Putamen (tissue), 1 donor: ENCODE measurements around the gene B9D1.
A peak's percentile ranks its signal among the peaks of the same experiment; 100 is the strongest.

Experiments
- DNase-seq: peaks from one replicate; pipeline ENCODE4 v3.0.0-alpha.2; 2016; ENCODE audit warnings: low spot score

B9D1 gene

DNA sequence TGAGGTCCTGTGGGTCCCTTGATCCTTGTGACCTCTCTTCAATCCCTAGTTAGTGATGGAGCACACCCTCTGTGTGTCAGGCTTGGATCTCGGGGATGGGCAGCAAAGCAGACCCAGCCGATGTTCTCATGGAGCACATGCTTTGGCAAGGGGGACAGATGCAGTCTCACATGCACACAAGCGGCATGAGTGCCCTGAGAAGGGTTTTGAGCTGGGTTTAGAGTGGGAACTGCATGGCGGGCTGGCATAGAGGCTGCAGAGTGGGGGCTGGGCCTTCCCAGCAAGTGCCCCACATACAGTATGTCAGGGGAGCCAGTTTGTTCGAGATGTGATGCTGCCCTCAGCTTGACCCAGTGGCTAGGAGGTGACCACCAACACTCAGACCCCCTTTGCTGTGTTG is 41.6 kb downstream of the B9D1 start:
- no peak for DNase-seq

DNA sequence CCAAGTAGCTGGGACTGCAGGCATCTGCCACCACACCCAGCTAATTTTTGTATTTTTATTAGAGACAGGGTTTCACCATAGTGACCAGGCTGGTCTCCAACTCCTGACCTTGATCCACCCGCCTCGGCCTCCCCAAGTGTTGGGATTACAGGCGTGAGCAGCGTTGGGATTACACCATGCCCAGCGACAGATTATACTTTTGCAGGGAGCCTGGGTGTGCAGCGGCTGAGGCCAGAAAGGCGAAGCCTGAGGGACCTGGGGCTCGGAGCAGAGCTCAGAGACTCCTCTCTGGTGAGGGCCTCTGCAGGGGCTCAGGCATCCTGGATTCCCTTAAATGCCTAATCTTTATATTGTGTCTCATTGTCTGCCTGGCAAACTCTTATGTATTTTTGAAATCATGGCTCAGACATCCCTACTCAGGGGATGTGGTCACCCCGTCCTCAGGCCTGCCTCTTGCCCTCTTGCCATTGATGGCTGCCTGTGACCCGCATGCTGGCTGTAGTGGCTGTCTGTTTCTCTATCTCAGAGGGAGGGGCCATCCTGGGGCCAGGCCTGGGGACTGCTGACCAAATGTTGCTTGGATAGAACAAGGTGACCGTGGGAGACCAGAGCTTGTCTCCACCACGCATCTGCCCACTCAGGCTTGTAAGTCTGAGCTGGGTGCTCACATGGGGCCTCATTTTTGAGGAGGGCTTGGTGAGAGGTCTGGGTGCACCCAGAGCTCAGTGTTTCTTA is 42.6 kb downstream of the B9D1 start:
- no peak for DNase-seq

DNA sequence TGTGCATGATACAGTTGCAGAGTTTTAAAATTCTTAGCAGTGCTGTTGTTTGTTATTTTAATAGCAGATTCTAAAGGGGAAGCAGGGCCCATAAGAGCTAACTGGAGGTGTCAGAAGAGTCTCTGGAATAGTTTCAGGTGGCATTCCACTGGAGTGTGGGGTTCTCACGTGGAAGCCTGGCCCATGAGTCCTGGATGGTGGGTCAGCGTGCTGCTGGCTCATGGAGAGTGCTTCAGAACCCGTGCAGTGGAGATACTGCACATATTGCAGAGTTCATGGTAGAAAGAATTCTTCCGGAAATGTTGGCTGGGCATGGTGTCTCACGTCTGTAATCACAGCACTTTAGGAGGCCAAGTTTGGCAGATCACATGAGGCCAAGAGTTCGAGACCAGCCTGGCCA is 43.9 kb downstream of the B9D1 start:
- DNase-seq = no peak

DNA sequence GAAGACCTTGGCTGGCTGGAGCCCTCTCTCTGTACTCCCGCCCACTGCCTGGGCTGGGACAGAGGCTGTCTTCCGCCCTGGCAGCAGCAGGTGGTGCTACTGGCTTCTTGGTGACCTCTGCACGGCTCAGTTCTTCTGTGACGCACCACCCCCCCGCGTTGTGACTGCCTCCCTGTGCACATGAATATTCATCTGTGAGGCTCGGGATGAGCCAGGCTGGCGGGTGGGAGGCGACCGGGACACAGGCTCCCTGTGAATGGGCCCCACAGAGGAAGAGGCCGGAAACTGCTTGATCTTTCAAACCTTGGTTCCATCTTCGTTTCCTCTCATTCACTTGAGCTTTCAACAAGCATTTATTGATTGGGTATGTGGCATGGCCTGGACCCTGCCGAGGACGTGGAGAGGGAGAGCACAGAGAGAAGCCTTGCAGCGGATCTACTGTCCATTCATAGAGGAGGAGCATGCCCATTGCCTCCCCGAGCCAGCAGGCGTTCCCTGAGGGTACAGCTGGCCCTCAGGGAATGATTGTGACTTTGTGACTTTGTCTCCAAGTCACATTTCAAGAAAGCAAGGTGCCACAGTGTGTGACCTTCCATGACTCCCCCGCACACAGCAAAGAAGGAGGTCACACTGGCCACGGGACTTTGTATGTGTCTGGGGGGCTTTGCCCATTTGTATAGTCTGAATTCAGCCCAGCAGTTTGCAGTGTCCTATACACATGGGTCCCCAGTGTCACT is 45.0 kb downstream of the B9D1 start:
- peak; percentile 97 for DNase-seq

DNA sequence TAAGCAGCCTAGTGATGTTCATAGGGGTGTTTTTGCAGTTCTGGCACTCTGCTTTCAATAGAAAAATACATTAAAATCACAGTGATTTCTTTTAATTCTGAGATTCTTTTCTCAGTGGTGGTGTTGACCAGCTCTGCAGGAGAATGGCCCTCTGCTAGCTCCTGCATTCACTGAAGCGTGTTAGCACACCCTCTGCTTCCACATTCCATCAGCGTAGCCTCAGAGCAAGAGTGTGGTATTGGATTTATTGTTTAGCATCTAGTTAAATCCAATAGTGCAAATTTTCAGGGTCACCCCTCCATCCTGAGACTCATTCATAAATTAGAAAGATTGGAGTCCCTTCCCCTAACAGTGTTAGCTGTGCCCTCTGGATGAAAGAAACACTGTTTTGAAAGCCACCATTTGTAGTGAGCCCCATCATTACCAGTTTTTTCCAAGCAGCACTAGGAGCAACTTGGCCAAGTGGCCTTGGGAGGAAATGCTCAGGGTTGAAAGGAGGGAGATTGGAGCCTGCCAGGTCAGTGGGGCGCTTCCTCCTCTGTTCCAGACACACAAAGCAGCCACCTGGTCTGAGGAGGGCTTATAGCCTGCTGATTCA is 45.7 kb downstream of the B9D1 start:
- no peak for DNase-seq

DNA sequence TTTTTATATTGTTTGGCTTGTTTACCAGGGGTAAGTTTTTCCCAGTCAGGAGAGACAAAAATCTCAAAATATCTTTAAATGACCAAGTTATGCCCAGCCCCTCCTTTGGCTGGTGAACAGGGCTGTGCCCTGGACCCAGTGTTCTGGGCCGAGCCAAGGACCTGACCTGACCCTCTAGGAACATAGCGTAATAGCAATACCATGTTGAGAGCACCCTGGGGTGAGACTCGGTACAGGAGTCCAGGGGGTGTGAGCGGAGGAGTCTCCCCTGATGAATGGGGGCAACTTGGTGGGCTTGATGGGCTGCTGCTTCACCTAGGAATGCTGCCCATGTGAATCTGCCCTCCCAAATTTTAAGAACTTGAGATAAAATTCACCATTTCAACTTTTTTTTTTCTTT is 47.4 kb downstream of the B9D1 start:
- DNase-seq = no peak

DNA sequence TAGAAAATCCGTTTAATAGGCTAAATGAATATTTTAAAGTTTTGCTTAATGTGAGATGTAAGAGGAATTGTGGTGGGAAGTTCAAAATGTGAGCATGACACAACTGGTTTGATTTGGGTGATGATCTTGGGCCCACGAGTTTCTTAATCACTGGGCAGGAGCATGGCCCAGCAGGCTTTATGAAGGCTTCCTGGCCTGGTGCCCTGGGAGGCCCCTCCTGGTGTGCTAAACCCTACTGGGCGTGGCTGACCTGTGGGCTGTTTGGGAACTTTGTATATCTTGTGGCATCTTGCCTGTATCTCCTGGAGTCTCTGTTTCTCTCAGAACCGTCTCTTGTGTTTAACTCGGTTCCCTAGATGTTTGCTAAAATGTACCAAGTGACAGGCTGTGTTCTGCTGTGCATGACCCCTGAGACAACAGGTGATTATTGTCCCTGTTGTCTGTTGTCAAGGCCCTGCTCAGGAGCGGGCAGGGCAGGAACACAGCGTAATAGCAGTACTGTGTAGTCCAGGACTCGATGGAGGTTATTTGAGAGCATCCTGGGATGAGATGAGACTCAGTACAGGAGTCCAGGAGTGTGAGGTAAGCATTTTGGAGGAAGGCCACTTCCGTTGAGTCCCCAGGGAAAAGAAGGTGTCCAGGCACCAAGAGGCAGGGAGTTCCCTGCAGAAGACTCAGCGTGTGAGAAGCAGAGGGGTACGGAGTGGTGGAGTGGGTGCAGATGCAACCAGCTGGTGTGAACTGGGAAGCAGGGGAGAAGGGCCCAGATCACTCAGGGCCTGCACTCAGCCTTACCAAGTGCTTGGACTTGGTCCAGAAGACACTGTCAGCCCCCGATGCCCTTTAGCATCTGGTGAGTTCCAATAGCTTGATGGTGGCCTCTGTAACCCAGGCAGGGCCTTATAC is 48.5 kb downstream of the B9D1 start:
- no peak for DNase-seq

DNA sequence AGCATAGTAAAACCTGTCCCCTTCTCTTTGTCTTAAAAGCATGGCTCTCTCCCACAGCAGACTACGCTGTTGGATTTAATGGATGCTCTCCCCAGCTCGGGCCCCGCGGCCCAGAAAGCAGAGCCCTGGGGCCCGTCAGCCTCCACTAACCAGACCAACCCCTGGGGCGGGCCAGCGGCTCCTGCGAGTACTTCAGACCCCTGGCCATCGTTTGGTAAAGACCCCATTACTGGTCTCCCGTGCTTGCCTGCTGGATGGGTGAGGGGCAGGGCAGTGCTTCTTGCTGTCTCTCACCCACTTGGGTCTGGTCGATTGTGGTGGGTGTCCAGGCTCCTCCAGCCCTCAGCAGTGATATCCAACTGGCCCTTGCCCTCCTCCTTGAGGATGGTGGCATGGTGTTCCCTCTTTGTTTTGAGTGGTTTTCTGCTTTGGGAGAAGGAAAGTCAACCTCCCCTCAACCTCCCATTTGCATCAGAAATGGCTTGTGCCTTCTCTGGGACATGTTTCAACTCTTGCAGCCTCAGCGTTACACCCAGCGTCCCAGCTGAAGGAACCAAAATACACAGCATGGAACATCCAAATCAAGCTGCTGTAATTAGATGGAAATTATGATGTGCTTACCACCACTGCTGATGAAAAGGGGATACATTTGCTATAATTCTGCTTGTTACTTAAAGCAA is 49.3 kb downstream of the B9D1 start:
- DNase-seq = no peak

DNA sequence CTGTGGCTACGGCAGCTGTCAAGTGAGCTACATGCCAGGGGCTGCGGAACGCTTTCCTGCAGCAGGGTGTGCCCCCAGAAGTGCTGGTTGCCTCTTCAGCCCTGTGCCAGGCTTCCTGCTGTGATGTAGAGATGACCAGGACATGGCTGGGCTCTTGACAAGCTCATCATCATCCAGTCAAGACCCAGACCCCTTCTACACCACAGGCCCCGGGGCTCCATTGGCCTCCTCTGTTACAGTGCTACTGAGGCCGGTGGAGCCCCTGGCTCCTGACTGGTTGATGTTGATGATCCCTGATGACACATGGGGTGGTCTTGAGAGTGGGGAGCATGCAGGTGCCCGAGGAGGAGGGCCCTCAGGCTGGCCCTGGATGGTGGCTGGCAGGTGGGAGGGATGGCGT is 50.1 kb downstream of the B9D1 start:
- no peak for DNase-seq

DNA sequence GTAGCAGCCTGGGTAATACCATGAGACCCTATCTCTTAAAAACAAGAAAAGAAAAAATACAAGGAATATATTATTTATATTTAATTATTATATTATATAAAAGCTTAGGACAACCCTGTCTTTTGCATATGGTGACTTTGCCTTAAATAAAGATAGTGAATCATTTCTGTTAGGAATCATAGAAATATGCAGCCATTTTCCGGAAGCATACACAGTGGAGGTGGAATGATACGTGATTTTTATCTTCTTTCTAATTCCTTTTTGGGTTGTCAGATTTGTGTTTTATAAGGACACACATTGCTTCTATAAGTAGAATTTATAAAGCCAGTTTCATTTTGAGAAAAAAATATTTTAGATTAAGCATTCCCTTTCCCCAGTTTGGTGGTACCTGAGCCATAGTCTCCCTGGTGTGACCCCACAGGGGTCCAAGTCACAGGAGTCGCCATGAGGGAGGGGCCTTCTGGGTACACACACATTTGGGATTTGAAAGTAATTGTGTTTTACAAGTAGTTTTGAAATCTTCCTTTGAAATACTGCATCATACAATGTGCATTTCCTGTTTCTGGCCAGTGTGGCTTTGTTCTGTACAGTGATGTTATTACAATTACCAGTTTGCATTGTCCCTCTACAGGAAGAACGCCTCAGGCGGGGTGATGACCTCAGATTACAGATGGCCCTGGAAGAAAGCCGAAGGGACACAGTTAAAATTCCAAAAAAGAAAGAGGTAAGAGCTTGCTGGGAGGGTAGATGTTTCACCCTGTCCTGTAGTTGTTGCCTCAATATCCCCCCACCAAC is 50.9 kb downstream of the B9D1 start:
- DNase-seq = no peak

DNA sequence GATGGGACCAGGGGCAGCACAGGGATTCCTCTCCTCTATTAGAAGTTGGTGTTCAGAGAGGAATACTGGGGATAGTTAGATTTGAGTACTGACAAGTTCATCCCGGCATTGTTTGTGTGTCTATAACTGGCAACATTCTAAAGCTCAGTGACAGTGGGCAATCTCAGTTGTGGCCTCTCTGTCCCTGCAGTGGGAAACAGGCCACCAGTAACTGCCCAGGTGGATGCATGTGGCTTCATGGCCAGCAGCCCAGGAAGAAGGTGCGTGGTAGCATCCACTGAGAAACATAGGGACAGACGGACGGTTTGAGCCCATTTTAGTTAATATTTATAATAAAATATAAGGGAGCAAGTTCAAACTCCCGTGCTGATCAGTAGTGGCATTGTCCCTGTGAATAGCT is 51.5 kb downstream of the B9D1 start:
- no peak for DNase-seq

DNA sequence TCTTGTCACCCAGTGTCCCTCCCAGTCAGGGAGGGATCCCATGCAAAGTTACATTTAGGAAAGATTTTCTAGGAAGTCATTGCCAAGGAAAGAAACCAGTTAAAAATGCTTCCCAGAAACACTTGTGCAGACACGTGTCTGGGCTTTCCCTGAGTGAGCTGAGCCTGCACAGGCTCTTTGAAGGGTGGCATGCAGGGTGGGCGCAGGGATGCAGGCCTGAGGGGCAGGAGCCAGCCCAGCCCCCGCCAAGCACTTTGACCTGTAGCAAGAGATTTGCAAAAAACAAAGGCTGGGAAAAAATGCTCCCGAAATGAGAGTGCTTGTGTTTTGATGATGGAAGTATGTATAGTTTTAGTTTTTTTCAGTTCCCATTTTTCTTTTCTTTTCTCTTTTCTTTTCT is 52.4 kb downstream of the B9D1 start:
- no peak for DNase-seq

DNA sequence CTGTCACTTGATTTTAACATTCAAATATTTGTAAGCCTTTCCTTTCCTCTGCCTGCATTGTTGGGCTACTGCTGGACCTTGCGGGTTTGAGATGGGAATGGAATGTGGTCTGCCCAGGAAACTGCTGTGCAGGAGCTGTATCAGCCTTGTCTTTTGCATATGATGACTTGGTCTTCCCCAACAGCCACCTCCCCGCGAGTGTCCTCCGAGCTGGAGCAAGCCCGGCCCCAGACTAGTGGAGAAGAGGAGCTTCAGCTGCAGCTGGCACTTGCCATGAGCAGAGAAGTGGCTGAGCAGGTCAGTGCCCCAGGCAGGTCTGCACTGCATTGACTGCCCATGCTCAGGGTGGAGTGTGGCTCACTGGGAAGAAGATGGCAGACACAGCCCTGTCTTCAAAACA is 52.8 kb downstream of the B9D1 start:
- no peak for DNase-seq

DNA sequence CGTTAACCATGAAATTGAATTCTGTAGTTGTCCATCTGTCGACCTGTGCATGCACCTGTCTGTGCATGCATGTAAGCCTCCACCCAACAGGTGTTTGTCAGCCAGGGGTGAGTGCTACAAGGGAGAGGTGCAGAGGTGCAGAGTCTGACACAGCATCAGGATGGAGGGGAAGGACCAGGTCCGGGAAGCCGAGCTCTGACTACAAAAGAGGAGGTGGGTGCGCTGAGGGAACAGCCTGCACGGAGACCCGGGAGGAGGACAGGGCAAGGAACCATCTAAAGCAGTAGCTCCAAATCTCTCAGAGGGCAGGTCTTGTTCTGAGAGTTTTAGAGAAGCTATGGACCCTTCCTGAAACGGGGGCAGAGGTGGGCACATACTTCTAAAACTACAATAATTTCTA is 54.1 kb downstream of the B9D1 start:
- no peak for DNase-seq

DNA sequence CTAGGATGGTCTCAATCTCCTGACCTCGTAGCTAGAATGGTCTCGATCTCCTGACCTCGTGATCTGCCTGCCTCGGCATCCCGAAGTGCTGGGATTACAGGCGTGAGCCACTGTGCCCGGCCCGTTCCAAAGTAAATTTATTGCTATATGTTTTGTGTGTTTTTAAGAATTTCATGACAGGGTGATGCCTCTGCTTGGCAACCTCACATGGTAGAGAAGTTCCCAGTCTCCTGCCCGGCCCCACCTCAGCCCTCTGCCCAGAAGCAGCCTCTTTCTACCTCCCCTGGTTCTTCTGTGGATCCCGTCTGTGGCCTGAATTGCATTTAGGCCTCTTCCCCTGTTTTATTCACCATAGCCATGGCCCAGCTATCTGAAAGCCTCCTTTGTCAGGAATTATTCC is 55.0 kb downstream of the B9D1 start:
- DNase-seq = no peak

DNA sequence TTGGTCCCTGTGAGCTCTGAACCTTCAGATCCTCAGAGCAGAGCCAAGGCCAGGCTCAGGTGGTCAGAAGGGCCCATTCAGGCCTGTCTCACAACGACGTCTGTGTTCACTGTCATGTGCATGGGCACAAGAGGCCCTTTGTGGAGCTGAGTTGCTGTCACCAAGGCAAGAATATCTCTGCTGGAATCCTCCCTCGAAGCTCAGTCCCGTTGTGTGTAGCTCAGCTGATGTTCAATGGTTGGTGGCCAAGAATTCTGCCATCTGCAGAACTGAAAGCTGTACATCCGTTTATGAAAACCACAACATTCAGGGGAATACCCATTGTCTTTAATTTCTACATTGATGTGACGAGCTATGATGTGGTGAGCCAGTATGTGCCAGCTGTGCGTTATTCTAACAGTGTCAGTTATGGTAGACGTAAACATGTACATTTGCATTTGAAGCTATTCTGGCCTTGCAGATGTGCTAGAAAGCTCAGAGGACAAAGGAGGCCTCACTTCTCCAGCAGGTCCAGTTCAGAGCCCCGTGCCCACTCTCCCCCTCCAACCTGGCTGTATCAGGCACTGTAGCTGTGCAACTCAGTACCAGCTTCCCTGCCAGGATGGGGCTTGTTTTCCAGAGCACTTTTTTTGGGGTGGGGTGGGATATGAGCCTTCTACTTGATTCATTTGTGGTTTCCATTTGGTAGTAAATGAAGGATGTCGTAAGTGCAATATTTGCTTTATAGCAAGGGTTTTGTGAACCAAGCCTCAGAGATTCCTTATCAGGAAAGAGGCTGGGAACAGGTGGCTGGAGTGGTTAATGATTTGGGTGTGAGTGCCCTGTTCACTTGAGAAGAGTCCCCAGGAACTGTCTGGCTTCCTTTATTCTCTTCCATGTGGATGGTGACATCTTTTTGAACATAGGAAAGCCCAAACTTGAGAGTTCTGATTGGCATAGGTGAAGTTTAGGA is 56.1 kb downstream of the B9D1 start:
- DNase-seq = peak; percentile 96

DNA sequence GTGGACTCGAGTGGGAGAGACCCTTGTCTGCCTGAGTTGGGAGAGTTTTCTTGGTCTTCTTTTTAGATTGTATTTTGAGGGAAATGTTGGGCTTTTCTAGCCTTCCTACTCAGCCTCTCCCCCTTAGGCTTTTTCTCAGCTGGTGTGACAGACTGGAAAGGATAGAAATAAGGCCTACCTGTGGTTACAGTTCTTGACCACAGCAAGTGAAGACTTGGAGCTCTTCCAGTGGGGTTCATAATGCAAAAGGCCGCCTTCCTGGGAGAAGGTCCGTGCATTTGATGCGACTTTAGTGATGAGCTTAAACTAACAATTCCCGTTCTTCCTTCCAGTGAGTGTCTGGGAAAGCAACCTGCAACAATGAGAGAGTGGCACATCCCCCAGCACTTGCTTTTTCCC is 56.8 kb downstream of the B9D1 start:
- DNase-seq = no peak

DNA sequence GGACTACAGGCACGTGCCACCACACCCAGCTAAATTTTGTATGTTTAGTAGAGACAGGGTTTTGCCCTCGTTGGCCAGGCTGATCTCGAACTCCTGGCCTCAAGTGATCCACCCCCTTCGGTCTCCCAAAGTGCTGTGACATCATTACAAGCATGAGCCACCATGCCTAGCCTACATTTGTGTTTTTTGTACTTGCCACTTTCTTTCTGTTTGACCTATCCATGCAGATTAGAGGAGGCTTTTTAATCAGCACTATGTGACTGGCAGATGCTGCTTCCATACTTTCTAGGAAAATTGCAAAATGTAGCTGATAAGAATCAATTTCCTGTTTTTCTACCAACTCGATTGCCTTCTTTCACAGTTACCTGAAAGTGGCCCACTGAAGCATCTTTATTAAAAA is 57.3 kb downstream of the B9D1 start:
- no peak for DNase-seq

DNA sequence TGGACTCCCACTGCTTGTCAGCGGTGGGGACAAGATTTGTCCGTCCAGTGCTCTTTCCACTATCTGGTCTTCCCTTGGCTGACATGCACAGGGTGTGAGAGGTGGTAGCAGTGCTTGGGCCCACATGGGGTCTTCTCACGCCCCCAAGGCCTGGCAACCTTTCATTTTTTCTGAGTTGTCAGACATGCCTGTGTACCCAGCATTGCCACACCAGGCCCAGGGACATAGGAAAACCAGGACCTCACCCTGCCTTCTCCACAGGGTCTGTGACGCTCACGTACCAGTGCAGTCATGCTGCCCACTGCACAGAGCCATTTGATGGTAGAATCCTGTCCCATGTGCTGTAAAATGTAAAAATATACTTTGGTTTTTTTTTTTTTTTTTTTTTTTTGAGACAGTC is 57.8 kb downstream of the B9D1 start:
- DNase-seq = no peak

DNA sequence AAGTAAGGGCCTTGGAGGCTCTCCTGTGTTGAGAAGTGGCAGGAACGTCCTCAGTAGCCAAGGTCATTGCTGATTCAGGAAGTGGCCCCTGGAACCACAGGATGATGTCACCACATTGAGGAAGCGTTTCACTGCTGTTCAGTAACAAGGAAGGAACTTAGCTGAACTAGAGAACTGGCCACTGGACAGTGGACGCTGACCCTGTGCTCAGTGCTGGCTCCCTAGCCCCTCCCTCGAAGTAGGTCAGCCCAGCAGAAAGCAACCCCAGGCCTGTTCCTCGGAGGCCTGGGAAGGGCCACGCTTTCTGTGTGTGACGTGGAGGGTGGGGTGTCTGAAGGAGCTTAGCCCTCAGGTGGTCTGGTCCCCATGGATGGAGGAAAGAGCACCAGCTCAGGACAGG is 58.3 kb downstream of the B9D1 start:
- no peak for DNase-seq
